ENCODE data around the gene GJC1.

Gene GJC1

GRCh38 chr17:44787271-44787940, 42.7 kb downstream of the GJC1 start:
- DNase-seq (ENCODE audit: low spot score), result no peak
- TF ChIP-seq, protein P1, sequence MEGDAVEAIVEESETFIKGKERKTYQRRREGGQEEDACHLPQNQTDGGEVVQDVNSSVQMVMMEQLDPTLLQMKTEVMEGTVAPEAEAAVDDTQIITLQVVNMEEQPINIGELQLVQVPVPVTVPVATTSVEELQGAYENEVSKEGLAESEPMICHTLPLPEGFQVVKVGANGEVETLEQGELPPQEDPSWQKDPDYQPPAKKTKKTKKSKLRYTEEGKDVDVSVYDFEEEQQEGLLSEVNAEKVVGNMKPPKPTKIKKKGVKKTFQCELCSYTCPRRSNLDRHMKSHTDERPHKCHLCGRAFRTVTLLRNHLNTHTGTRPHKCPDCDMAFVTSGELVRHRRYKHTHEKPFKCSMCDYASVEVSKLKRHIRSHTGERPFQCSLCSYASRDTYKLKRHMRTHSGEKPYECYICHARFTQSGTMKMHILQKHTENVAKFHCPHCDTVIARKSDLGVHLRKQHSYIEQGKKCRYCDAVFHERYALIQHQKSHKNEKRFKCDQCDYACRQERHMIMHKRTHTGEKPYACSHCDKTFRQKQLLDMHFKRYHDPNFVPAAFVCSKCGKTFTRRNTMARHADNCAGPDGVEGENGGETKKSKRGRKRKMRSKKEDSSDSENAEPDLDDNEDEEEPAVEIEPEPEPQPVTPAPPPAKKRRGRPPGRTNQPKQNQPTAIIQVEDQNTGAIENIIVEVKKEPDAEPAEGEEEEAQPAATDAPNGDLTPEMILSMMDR (IDR thresholded peaks at IDR 0.05; ENCODE audit: extremely low read depth, missing control alignments), result no peak

DNA sequence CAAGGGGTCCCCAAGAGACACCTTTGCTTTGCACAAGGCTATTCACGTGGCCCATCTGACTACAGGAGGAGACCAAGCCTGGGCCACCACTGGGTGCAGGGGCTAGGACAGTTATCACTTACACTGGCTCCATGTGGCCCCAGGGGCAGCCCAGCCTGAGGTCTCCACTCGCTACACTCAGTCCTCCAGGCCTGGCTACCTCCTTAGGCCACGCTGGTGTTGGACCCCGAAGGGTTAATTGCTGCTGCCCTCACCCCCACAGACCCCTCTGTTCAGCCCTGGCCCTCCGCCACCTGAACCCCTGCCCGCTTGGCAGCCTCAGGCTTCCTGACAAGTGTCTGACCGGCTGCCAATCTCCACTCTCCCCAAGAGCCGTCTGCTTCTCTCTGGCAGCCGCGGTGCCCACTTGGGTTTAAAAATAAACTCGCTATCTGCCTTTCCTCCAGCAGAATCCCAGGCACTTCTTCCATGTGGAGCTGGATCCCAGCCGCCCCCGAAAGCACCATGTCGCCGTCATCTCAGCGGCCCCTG, 43.5 kb downstream of the GJC1 start:
- TF ChIP-seq, protein P1 (IDR thresholded peaks at IDR 0.05; ENCODE audit: extremely low read depth, missing control alignments), result no peak
- DNase-seq (ENCODE audit: low spot score), result no peak

DNA sequence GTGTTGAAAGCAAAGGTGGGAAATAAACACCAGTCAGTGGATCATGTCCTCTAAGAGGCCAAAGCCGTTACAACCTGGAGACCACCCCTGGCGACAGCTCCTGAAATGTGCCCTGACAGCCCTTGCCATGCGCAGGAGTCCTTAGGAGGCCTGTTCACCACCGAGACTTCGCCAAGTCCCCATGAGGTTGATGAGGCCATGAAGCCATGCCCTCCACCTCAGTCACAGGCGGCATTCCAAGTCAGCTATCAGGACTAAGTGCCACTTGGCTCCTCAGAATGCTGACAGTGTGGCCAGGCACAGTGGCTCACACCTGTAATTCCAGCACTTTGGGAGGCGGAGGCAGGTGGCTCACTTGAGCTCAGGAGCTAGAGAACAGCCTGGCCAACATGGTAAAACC, 44.2 kb downstream of the GJC1 start:
- TF ChIP-seq, protein P1 (IDR thresholded peaks at IDR 0.05; ENCODE audit: extremely low read depth, missing control alignments), result no peak
- DNase-seq (ENCODE audit: low spot score), result no peak

GRCh38 chr17:44782326-44782850, 47.7 kb downstream of the GJC1 start:
- TF ChIP-seq, protein P1 (IDR thresholded peaks at IDR 0.05; ENCODE audit: extremely low read depth, missing control alignments), result no peak
- DNase-seq (ENCODE audit: low spot score), result no peak

- no peak for DNase-seq (ENCODE audit: low spot score)
- TF ChIP-seq, protein P1 (IDR thresholded peaks at IDR 0.05; ENCODE audit: extremely low read depth, missing control alignments), result no peak
Measured at GRCh38 chr17:44781551-44782325, 48.3 kb downstream of the GJC1 start.

GRCh38 chr17:44780845-44781480, 49.1 kb downstream of the GJC1 start:
- TF ChIP-seq, protein P1 (IDR thresholded peaks at IDR 0.05; ENCODE audit: extremely low read depth, missing control alignments), result no peak
- no peak for DNase-seq (ENCODE audit: low spot score)
